Renal cortex interstitium (tissue), 15 donors: Measurements from ENCODE around the gene PPIF. TPM values are rescaled to one million over a fixed set of nuclear protein-coding genes. Genes with fewer than 3 reads are reported as not detected.

Experiments used
- DNase-seq, 11 donors: peaks; one replicate each; pipeline ENCODE4 v3.0.0-alpha.2; 2013; ENCODE audit warnings: low read depth in 9 of 11, low spot score in 4 of 11; ENCODE audit errors: extremely low read depth in 1 of 11
- long read RNA-seq, 16 experiments: transcript quantifications; one replicate each; lab custom pipeline, GENCODE V29; 2026
- polyA plus RNA-seq, 3 donors: library from polyadenylated mRNA; unstranded; fragments of 120-200 nt; gene quantifications; one replicate each; pipeline ENCODE4 v1.2.1, GENCODE V29; 2013; ENCODE audit not compliant: insufficient read length in 3 of 3

Gene PPIF
- polyA plus RNA-seq: 10 to 100 TPM; 56.9 to 71.6 (median 66.1) TPM
- long read RNA-seq, donor 1, transcript PPIF-201 (6 exons, 2,190 nt): major isoform, 12 of 15 reads
- long read RNA-seq, donor 1, partial matches to known transcripts: 0 of 15 reads
- long read RNA-seq, donor 1, other reads (novel, unspliced or antisense): 0 of 15 reads
- long read RNA-seq, donor 2, transcript PPIF-201 (6 exons, 2,190 nt): major isoform, 12 of 13 reads
- long read RNA-seq, donor 2, partial matches to known transcripts: 0 of 13 reads
- long read RNA-seq, donor 2, other reads (novel, unspliced or antisense): 0 of 13 reads
- long read RNA-seq, donor 3, transcript PPIF-201 (6 exons, 2,190 nt): major isoform, 21 of 31 reads
- long read RNA-seq, donor 3, partial matches to known transcripts: 10 of 31 reads
- long read RNA-seq, donor 3, other reads (novel, unspliced or antisense): 0 of 31 reads
- long read RNA-seq, donor 4, transcript PPIF-201 (6 exons, 2,190 nt): major isoform, 14 of 14 reads
- long read RNA-seq, donor 4, partial matches to known transcripts: 0 of 14 reads
- long read RNA-seq, donor 4, other reads (novel, unspliced or antisense): 0 of 14 reads
- long read RNA-seq, donor 5: 0 reads
- long read RNA-seq, donor 6, transcript PPIF-201 (6 exons, 2,190 nt): major isoform, 15 of 17 reads
- long read RNA-seq, donor 6, partial matches to known transcripts: 0 of 17 reads
- long read RNA-seq, donor 6, other reads (novel, unspliced or antisense): 0 of 17 reads
- long read RNA-seq, donor 7, transcript PPIF-201 (6 exons, 2,190 nt): major isoform, 10 of 11 reads
- long read RNA-seq, donor 7, partial matches to known transcripts: 0 of 11 reads
- long read RNA-seq, donor 7, other reads (novel, unspliced or antisense): 0 of 11 reads
- long read RNA-seq, donor 8, transcript PPIF-201 (6 exons, 2,190 nt): major isoform, 26 of 26 reads
- long read RNA-seq, donor 8, partial matches to known transcripts: 0 of 26 reads
- long read RNA-seq, donor 8, other reads (novel, unspliced or antisense): 0 of 26 reads
- long read RNA-seq, donor 9, transcript PPIF-201 (6 exons, 2,190 nt): major isoform, 11 of 32 reads
- long read RNA-seq, donor 9, partial matches to known transcripts: 21 of 32 reads
- long read RNA-seq, donor 9, other reads (novel, unspliced or antisense): 0 of 32 reads
- long read RNA-seq, donor 10, transcript PPIF-201 (6 exons, 2,190 nt): major isoform, 14 of 14 reads
- long read RNA-seq, donor 10, partial matches to known transcripts: 0 of 14 reads
- long read RNA-seq, donor 10, other reads (novel, unspliced or antisense): 0 of 14 reads
- long read RNA-seq, donor 11, transcript PPIF-201 (6 exons, 2,190 nt): major isoform, 11 of 12 reads
- long read RNA-seq, donor 11, partial matches to known transcripts: 0 of 12 reads
- long read RNA-seq, donor 11, other reads (novel, unspliced or antisense): 0 of 12 reads
- long read RNA-seq, donor 12, transcript PPIF-201 (6 exons, 2,190 nt): major isoform, 7 of 8 reads
- long read RNA-seq, donor 12, partial matches to known transcripts: 0 of 8 reads
- long read RNA-seq, donor 12, other reads (novel, unspliced or antisense): 0 of 8 reads
- long read RNA-seq, donor 13: 0 reads
- long read RNA-seq, donor 14, transcript PPIF-201 (6 exons, 2,190 nt): major isoform, 6 of 6 reads
- long read RNA-seq, donor 14, partial matches to known transcripts: 0 of 6 reads
- long read RNA-seq, donor 14, other reads (novel, unspliced or antisense): 0 of 6 reads
- long read RNA-seq, donor 15, transcript PPIF-201 (6 exons, 2,190 nt): major isoform, 8 of 28 reads
- long read RNA-seq, donor 15, partial matches to known transcripts: 20 of 28 reads
- long read RNA-seq, donor 15, other reads (novel, unspliced or antisense): 0 of 28 reads
- long read RNA-seq, donor 16, transcript PPIF-201 (6 exons, 2,190 nt): major isoform, 36 of 37 reads
- long read RNA-seq, donor 16, partial matches to known transcripts: 0 of 37 reads
- long read RNA-seq, donor 16, other reads (novel, unspliced or antisense): 0 of 37 reads

- DNase-seq: peak; percentile 74 to 91 (median 86)
These were observed at the start of gene PPIF for GRCh38 chr10:79347226-79347893. PPIF (plus strand) TSS chr10:79347469; CDS start chr10:79347549, 80 bp downstream.

GRCh38 chr10:79298403-79299244, 48.6 kb upstream of the PPIF start:
- DNase-seq: no peak

GRCh38 chr10:79299397-79300241, 47.6 kb upstream of the PPIF start:
- no peak for DNase-seq

- no peak for DNase-seq
These were observed 46.6 kb upstream of the PPIF start for GRCh38 chr10:79300711-79301110.

GRCh38 chr10:79301754-79302530, 45.3 kb upstream of the PPIF start:
- DNase-seq: no peak

- DNase-seq: no peak
These were observed 43.4 kb upstream of the PPIF start for GRCh38 chr10:79303631-79304478.

- no peak for DNase-seq
These were observed 42.7 kb upstream of the PPIF start for GRCh38 chr10:79304479-79305087.

GRCh38 chr10:79305515-79305914, 41.8 kb upstream of the PPIF start:
- no peak for DNase-seq

- DNase-seq: no peak
These were observed 41.3 kb upstream of the PPIF start for GRCh38 chr10:79305988-79306387.

GRCh38 chr10:79306644-79307220, 40.5 kb upstream of the PPIF start:
- DNase-seq: no peak

- no peak for DNase-seq
These were observed 39.3 kb upstream of the PPIF start for GRCh38 chr10:79308016-79308415.

- DNase-seq: no peak
These were observed 38.2 kb upstream of the PPIF start for GRCh38 chr10:79308969-79309665.
